Measurements from ENCODE around the gene SPEG. TPM values are rescaled to one million over a fixed set of nuclear protein-coding genes. Genes with fewer than 3 reads are reported as not detected.

Gene SPEG
- total RNA-seq, 2 experiments from 2014 or later: 2.1 to 2.3 TPM

- Mint-ChIP-seq H3K27ac (no peak overlapping the region), H3K4me1 (ENCODE audit: low read depth) (peaks cover 3% of the 10 kb centered on the region), H3K27me3 (peaks cover 38% of the 10 kb centered on the region), H3K9me3 (no peaks in the 10 kb centered on the region), H3K4me3 (no peak overlapping the region), H3K36me3 (ENCODE audit: low read depth) (no peaks in the 10 kb centered on the region)
- intact Hi-C loops (cut with micrococcal nuclease): no loop called here
- DNase-seq (no peak), ATAC-seq (no peak)
- TF ChIP-seq CTCF (IDR thresholded peaks at IDR 0.05): no peak
- POLR2A ChIA-PET: interaction anchor here (0.5 to 1.7 kb wide), 4 partner anchors 14 to 110 kb away, joined by 3 to 4 read pairs (median 3); partner anchors contain the start of gene ASIC4
- CTCF ChIA-PET: interaction anchor here (0.7 to 6.4 kb wide), 9 partner anchors 8 to 84 kb away, joined by 3 to 49 read pairs (median 9); partner anchors contain the start of genes CHPF and TMEM198
Measured at GRCh38 chr2:219486380-219486959, 51.8 kb downstream of the SPEG start.

GRCh38 chr2:219488149-219488843 lies 53.7 kb downstream of the SPEG start:
- Mint-ChIP-seq H3K4me1 (ENCODE audit: low read depth) (peaks cover 3% of the 10 kb centered on the region), H3K27me3 (peaks cover 42% of the 10 kb centered on the region), H3K27ac (no peak overlapping the region), H3K4me3 (no peak overlapping the region), H3K36me3 (ENCODE audit: low read depth) (no peaks in the 10 kb centered on the region), H3K9me3 (no peaks in the 10 kb centered on the region)
- DNase-seq (no peak), ATAC-seq (no peak)
- ChIA-PET CTCF (interaction anchor here (0.9 to 2.6 kb wide), 4 partner anchors 12 to 72 kb away, joined by 3 to 15 read pairs (median 8); no protein-coding TSS in a partner anchor), POLR2A (no interaction called here)
- intact Hi-C loops (cut with micrococcal nuclease): no loop called here
- TF ChIP-seq CTCF (IDR thresholded peaks at IDR 0.05): no peak

- POLR2A ChIA-PET: no interaction called here
- Mint-ChIP-seq H3K9me3 (no peaks in the 10 kb centered on the region), H3K27me3 (peaks cover 42% of the 10 kb centered on the region), H3K27ac (no peak overlapping the region), H3K36me3 (ENCODE audit: low read depth) (no peaks in the 10 kb centered on the region), H3K4me3 (no peak overlapping the region), H3K4me1 (ENCODE audit: low read depth) (peaks cover 2% of the 10 kb centered on the region)
- no peak for TF ChIP-seq CTCF (IDR thresholded peaks at IDR 0.05)
- DNase-seq: no peak
- ATAC-seq: no peak
- CTCF ChIA-PET: interaction anchor here (0.9 to 1.8 kb wide), 2 partner anchors 13 to 52 kb away, joined by 3 to 6 read pairs; no protein-coding TSS in a partner anchor
- intact Hi-C loops (cut with micrococcal nuclease): no loop called here
Measured at GRCh38 chr2:219488844-219489194, 54.2 kb downstream of the SPEG start.

DNA sequence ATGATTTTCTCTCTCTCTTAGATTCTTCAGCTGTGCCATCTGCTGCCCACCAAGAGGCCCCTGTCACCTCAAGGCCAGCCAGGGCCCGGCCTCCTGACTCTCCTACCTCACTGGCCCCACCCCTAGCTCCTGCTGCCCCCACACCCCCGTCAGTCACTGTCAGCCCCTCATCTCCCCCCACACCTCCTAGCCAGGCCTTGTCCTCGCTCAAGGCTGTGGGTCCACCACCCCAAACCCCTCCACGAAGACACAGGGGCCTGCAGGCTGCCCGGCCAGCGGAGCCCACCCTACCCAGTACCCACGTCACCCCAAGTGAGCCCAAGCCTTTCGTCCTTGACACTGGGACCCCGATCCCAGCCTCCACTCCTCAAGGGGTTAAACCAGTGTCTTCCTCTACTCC lies 54.7 kb downstream of the SPEG start:
- H3K4me3 Mint-ChIP-seq: no peak overlapping the region
- H3K9me3 Mint-ChIP-seq: no peaks in the 10 kb centered on the region
- no peak for DNase-seq
- no peaks in the 10 kb centered on the region for H3K4me1 Mint-ChIP-seq (ENCODE audit: low read depth)
- TF ChIP-seq CTCF (IDR thresholded peaks at IDR 0.05): no peak
- no peak overlapping the region for H3K27ac Mint-ChIP-seq
- intact Hi-C loops (cut with micrococcal nuclease): no loop called here
- POLR2A ChIA-PET: no interaction called here
- no peaks in the 10 kb centered on the region for H3K36me3 Mint-ChIP-seq (ENCODE audit: low read depth)
- H3K27me3 Mint-ChIP-seq: peaks cover 41% of the 10 kb centered on the region
- CTCF ChIA-PET: interaction anchor here (1.8 kb wide), 1 partner anchor 13 kb away, joined by 6 read pairs; no protein-coding TSS in a partner anchor
- no peak for ATAC-seq

DNA sequence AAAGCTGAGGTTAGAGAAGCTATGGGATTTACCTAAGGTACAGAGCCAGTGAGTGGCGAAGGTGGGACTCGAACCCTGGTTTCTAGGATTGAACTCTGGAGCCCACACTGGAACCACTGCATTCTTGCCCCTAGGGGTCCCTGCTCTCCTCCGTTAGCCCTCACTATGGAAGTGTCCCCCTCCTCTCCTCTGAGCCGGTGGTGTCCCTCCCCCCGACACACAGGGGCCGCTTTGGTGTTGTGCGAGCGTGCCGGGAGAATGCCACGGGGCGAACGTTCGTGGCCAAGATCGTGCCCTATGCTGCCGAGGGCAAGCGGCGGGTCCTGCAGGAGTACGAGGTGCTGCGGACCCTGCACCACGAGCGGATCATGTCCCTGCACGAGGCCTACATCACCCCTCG lies 55.5 kb downstream of the SPEG start:
- intact Hi-C loops (cut with micrococcal nuclease): no loop called here
- Mint-ChIP-seq H3K36me3 (ENCODE audit: low read depth) (no peaks in the 10 kb centered on the region), H3K9me3 (no peaks in the 10 kb centered on the region), H3K4me1 (ENCODE audit: low read depth) (no peaks in the 10 kb centered on the region), H3K27me3 (peaks cover 45% of the 10 kb centered on the region), H3K27ac (no peak overlapping the region), H3K4me3 (no peak overlapping the region)
- TF ChIP-seq CTCF (IDR thresholded peaks at IDR 0.05): no peak
- DNase-seq: no peak
- POLR2A ChIA-PET: no interaction called here
- CTCF ChIA-PET: interaction anchor here (1.8 to 11.5 kb wide), 3 partner anchors 14 to 51 kb away, joined by 6 to 283 read pairs (median 8); no protein-coding TSS in a partner anchor
- ATAC-seq: no peak

All from activated CD8-positive, alpha-beta T cell treated with anti-CD3 and anti-CD28 coated beads for 36 hours (primary cell).